Kidney epithelial cell (primary cell): Measurements from ENCODE around the gene RPP30. TPM values are rescaled to one million over a fixed set of nuclear protein-coding genes. Genes with fewer than 3 reads are reported as not detected.

ENCODE experiments used
- DNase-seq: peaks from one replicate; pipeline ENCODE4 v3.0.0-alpha.2; 2010; ENCODE audit warnings: low read depth
- H3K27me3 ChIP-seq: 2 replicates; pipeline ENCODE4 v1.6.0; 2011; ENCODE audit warnings: low read length; ENCODE audit not compliant: control insufficient read depth, insufficient read depth
- H3K36me3 ChIP-seq: 2 replicates; pipeline ENCODE4 v1.5.1; 2011; ENCODE audit warnings: low read length; ENCODE audit not compliant: control insufficient read depth, insufficient read depth
- H3K4me3 ChIP-seq: 2 replicates; pipeline ENCODE4 v1.5.1; 2011; ENCODE audit warnings: low read depth, mild to moderate bottlenecking, control low read depth, low read length
- total RNA-seq: library from RNA; depleted of rRNA; stranded (reverse); fragments of >200 nt; gene quantifications from 2 replicates; pipeline ENCODE4 v1.2.3, GENCODE V29; 2015
- TF ChIP-seq, protein P1 (sequence below): IDR thresholded peaks from 2 replicates; pipeline ENCODE4 v1.5.1; 2011; ENCODE audit warnings: mild to moderate bottlenecking, moderate library complexity, low read length, control low read depth, inconsistent platforms; ENCODE audit not compliant: insufficient read depth, poor library complexity, severe bottlenecking

RPP30 gene
- total RNA-seq, 1 donor from 2014 or later = 40.7 TPM

DNA sequence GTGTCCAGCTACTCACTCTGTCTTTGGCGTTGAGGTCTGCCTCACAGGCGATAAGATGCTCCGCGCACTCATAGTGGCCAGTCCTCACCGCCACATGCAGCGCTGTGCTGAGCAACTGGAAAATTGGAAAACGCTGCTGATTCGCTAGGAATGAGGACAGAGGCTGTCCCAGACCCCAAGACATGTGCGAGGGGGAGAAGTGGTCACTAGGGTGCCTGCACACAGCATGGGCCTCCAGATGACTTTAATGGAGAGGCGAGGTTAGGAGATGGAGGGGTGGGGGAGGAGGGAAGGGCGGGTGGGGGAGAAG is 43.9 kb downstream of the RPP30 start:
- no peaks in the 10 kb centered on the region for H3K27me3 ChIP-seq
- TF ChIP-seq, protein P1, sequence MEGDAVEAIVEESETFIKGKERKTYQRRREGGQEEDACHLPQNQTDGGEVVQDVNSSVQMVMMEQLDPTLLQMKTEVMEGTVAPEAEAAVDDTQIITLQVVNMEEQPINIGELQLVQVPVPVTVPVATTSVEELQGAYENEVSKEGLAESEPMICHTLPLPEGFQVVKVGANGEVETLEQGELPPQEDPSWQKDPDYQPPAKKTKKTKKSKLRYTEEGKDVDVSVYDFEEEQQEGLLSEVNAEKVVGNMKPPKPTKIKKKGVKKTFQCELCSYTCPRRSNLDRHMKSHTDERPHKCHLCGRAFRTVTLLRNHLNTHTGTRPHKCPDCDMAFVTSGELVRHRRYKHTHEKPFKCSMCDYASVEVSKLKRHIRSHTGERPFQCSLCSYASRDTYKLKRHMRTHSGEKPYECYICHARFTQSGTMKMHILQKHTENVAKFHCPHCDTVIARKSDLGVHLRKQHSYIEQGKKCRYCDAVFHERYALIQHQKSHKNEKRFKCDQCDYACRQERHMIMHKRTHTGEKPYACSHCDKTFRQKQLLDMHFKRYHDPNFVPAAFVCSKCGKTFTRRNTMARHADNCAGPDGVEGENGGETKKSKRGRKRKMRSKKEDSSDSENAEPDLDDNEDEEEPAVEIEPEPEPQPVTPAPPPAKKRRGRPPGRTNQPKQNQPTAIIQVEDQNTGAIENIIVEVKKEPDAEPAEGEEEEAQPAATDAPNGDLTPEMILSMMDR = no peak
- DNase-seq = no peak

DNA sequence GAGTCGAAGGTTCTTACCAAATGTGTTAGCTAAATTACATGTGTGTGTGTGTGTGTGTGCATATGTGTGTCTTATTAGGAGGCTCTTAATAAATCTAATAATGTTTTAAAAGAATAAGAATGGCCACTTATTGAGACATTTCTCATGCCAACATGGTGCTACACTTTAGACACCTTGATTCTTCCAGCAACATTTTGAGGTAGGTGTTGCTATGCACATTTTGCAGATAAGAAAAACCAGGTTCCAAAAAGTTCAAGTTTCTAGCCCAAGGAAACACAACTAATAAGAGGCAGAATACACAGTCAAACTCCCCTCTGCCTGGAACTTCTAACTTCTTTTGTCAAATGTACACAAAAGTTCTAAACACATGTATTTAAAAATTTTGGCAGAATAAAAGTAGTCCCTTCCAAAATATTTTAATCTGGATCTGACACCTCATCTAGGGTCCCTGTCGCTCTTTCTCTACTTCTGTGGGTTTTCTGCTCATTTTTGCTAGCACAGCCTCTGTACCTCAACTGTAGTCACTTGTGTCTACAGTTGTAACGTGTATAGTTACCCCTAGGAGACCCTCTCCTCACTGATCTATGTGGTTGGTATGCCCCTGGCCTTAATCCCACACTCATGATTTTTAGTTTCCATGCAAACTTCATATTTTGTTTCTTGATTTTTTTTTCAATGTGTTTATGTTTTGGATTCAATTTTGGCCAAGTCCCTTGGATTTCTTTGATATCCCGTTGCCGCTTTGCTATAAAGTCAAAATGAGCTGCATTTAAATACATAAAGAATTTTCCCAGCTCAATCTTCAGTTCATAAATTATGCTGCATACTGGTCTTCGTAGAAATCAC is 44.8 kb downstream of the RPP30 start:
- TF ChIP-seq, protein P1 = no peak
- DNase-seq = no peak
- H3K36me3 ChIP-seq = no peaks in the 10 kb centered on the region

More for the DNA sequence above, 43.9 kb downstream of the RPP30 start:
- Histone ChIP-seq H3K4me3 (no peak overlapping the region), H3K36me3 (no peaks in the 10 kb centered on the region)

DNA sequence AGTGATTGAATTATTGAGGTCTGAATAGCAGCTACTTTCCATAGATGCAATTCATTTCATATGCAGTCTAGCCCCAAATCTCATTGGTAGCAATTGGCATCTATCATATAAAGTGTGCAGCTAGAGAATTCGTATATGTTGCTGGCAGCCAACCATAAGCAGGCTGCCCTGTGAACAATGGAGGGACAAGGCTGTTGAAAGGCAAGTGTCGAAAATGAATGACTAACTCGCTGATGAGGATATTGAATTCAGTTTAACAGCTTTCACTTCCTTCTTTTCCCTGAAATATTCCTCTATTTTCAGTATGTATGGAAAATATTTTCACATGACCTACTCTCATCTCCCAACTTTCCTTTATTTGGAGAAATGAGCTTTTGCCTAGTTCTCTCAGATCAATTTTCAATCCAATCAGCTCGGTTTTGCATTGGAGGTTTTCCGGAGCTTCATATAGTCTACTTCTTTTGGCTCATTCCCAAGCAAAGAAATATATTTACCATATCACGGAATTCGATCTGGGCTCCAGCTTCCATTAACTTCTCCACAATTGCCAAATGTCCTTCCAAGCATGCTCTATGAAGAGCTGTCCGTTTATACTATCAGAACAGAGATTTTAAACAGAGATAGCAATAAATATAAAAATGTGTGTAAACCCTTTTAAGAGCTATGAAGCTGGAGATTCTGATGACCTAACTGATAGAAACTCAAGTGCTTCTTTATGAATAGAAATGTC is 45.6 kb downstream of the RPP30 start:
- TF ChIP-seq, protein P1 = no peak
- DNase-seq = no peak

More for the DNA sequence above, 44.8 kb downstream of the RPP30 start:
- no peaks in the 10 kb centered on the region for H3K27me3 ChIP-seq
- H3K4me3 ChIP-seq = no peak overlapping the region

DNA sequence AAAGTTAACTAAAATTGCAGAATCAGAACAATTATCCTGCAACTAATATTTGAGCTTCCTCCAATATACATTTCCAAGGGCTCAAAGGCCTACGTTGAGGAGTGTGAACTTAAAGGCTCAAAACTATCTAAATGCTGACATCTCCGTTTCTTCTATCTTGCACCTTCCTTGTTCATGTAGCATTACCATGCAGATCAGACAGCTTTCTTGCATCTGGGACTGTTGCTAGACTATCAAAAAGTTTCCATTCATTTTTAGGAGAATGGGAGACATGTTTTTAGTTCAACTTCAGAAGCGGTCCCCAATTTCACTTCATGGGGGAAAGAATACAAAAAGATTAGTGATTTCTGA is 46.2 kb downstream of the RPP30 start:
- TF ChIP-seq, protein P1 = no peak
- DNase-seq = no peak
- Histone ChIP-seq H3K4me3 (no peak overlapping the region), H3K27me3 (no peaks in the 10 kb centered on the region), H3K36me3 (no peaks in the 10 kb centered on the region)

More for the DNA sequence above, 45.6 kb downstream of the RPP30 start:
- Histone ChIP-seq H3K4me3 (no peak overlapping the region), H3K36me3 (no peaks in the 10 kb centered on the region), H3K27me3 (no peaks in the 10 kb centered on the region)

DNA sequence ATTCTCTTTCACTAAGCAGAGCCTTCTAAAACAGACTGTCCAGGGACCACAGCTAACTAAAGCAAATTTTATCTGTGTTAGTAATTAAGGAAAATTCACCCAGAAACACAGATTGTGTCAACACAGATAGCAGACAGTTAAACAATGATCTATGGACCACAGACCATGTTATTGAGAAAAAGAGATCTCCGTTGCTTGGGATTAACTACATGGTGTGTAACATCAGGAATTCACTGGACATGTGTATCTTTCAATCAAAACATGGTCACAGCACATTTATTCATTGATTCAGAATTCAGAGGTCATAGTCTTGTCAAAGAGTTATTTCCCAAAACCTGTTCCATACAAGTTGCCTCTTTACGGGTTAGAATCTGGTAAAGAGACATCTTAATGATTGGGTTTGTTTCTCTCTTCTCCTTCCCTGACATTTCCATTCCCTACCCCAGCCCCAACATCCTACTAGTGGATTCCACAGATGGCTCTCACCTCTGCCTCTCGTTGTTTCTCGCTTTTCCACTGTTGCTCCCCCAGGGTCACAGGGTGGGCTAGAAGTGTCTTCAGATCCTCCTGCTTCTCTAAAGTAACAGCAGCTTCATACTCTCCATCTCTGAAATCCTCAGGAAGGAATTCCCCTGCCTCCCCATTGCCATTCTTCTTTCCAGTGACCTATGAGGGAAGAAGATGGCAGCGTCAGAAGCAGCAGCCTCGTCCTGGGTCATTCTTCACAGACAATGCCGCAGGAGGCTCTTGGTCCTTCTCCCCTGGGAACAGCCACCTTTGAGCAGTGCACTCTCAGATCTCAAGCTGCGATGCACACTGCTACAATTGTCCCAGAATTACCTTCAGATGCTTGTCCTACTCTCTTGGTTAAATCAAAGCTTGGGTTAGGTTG is 48.2 kb downstream of the RPP30 start:
- H3K27me3 ChIP-seq = no peaks in the 10 kb centered on the region
- DNase-seq = no peak
- H3K4me3 ChIP-seq = no peak overlapping the region
- TF ChIP-seq, protein P1 = no peak
- H3K36me3 ChIP-seq = no peaks in the 10 kb centered on the region
